Ramos (cell line): ENCODE data around the gene SPOCK3.
"Not testable (repeated sequence)": the region's sequence is repeated elsewhere in the genome, so short reads cannot be mapped to it uniquely, and the experiment has no call there.

ENCODE experiments used
- in situ Hi-C: fragments of 300-500 bp; cut with MboI; formaldehyde crosslinking; loops from one replicate; pipeline ENCODE4 v1.14.3; 2022; ENCODE audit warnings: low sequenced_read_pairs; ENCODE audit not compliant: unreplicated experiment

The SPOCK3 gene

GRCh38 chr4:166723532-166724140 lies 510.7 kb downstream of the SPOCK3 start:
- in situ Hi-C loops: no loop called here

GRCh38 chr4:166715748-166716713 lies 518.3 kb downstream of the SPOCK3 start:
- in situ Hi-C loops: not testable (repeated sequence)

GRCh38 chr4:166700592-166700991 lies 533.7 kb downstream of the SPOCK3 start:
- in situ Hi-C loops: no loop called here

GRCh38 chr4:166688835-166689234 lies 545.5 kb downstream of the SPOCK3 start:
- in situ Hi-C loops: no loop called here

DNA sequence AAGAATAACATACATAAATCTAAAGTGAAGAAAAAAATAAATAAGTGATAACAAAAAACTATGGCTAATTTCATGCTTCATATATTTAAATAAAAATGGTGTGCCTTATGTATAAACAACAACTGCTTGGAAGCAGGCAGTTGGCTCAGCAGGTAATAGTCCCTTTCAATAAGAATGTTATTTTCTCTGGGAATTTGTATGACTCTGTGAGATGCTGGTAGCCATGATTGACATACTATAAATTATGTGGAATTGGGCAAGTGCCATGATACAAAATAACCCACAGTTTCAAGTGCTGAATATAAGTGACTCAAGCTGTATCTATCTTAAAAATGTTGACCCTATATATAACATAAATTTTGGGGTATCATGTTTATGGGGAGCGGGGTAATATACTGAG lies 546.5 kb downstream of the SPOCK3 start:
- in situ Hi-C loops: no loop called here
